Ramos (cell line): ENCODE data around the gene KLHL7.
"Not testable (repeated sequence)": the region's sequence is repeated elsewhere in the genome, so short reads cannot be mapped to it uniquely, and the experiment has no call there.

Source experiments
- in situ Hi-C: fragments of 300-500 bp; cut with MboI; formaldehyde crosslinking; loops from one replicate; pipeline ENCODE4 v1.14.3; 2022; ENCODE audit warnings: low sequenced_read_pairs; ENCODE audit not compliant: unreplicated experiment

Gene KLHL7

GRCh38 chr7:23106823-23107663 is 1.5 kb downstream of the KLHL7 start:
- in situ Hi-C loops = no loop called here

- in situ Hi-C loops = no loop called here
These were observed 2.2 kb downstream of the KLHL7 start for GRCh38 chr7:23107781-23108180.

- in situ Hi-C loops = no loop called here
These were observed 3.4 kb downstream of the KLHL7 start for GRCh38 chr7:23108995-23109394.

- in situ Hi-C loops = no loop called here
These were observed 3.9 kb downstream of the KLHL7 start for GRCh38 chr7:23109470-23109869.

- in situ Hi-C loops = no loop called here
These were observed 9.3 kb downstream of the KLHL7 start for GRCh38 chr7:23114896-23115295.

GRCh38 chr7:23115991-23116390 is 10.4 kb downstream of the KLHL7 start:
- in situ Hi-C loops = no loop called here

GRCh38 chr7:23117841-23118240 is 12.3 kb downstream of the KLHL7 start:
- in situ Hi-C loops = no loop called here

- in situ Hi-C loops = no loop called here
These were observed 14.5 kb downstream of the KLHL7 start for GRCh38 chr7:23120106-23120505.

- in situ Hi-C loops = no loop called here
These were observed 15.6 kb downstream of the KLHL7 start for GRCh38 chr7:23121165-23121564.

- in situ Hi-C loops = no loop called here
These were observed 17.4 kb downstream of the KLHL7 start for GRCh38 chr7:23123007-23123406.

GRCh38 chr7:23123465-23123864 is 17.9 kb downstream of the KLHL7 start:
- in situ Hi-C loops = no loop called here

- in situ Hi-C loops = no loop called here
These were observed 23.5 kb downstream of the KLHL7 start for GRCh38 chr7:23129036-23129435.

- in situ Hi-C loops = not testable (repeated sequence)
These were observed 26.2 kb downstream of the KLHL7 start for GRCh38 chr7:23131799-23132198.

GRCh38 chr7:23133797-23134196 is 28.2 kb downstream of the KLHL7 start:
- in situ Hi-C loops = no loop called here

- in situ Hi-C loops = no loop called here
These were observed 30.2 kb downstream of the KLHL7 start for GRCh38 chr7:23135755-23136154.

- in situ Hi-C loops = no loop called here
These were observed 30.6 kb downstream of the KLHL7 start for GRCh38 chr7:23136216-23136615.

GRCh38 chr7:23157679-23158078 is 52.1 kb downstream of the KLHL7 start:
- in situ Hi-C loops = no loop called here

- in situ Hi-C loops = no loop called here
These were observed 53.0 kb downstream of the KLHL7 start for GRCh38 chr7:23158546-23158945.

GRCh38 chr7:23161482-23161881 is 55.9 kb downstream of the KLHL7 start:
- in situ Hi-C loops = no loop called here

GRCh38 chr7:23164846-23165245 is 59.3 kb downstream of the KLHL7 start:
- in situ Hi-C loops = no loop called here

- in situ Hi-C loops = no loop called here
These were observed 59.7 kb downstream of the KLHL7 start for GRCh38 chr7:23165316-23165715.

- in situ Hi-C loops = no loop called here
These were observed 62.1 kb downstream of the KLHL7 start for GRCh38 chr7:23167691-23168090.
